Skeletal muscle satellite cell (primary cell): ENCODE data around the gene LTBP2.
A peak's percentile ranks its signal among the peaks of the same experiment; 100 is the strongest.

Experiments used
- H3K27me3 ChIP-seq: 2 replicates; pipeline ENCODE4 v1.7.0; 2013; ENCODE audit warnings: low read length; ENCODE audit not compliant: control insufficient read depth, insufficient read depth
- H3K36me3 ChIP-seq: 2 replicates; pipeline ENCODE4 v1.7.0; 2013; ENCODE audit warnings: mild to moderate bottlenecking, control low read depth, low read length; ENCODE audit not compliant: insufficient read depth
- H3K4me1 ChIP-seq: 2 replicates; pipeline ENCODE4 v1.7.0; 2013; ENCODE audit warnings: low read length; ENCODE audit not compliant: control insufficient read depth, insufficient read depth
- H3K4me2 ChIP-seq: 2 replicates; pipeline ENCODE4 v1.7.0; 2013; ENCODE audit warnings: mild to moderate bottlenecking, low read length
- H3K4me3 ChIP-seq: 2 replicates; pipeline ENCODE4 v1.7.0; 2013; ENCODE audit warnings: low read length
- H3K9ac ChIP-seq: 2 replicates; pipeline ENCODE4 v1.7.0; 2013; ENCODE audit warnings: mild to moderate bottlenecking, low read depth, low read length, moderate library complexity
- H3K9me3 ChIP-seq: replicated peaks from 2 replicates; pipeline ENCODE4 v1.7.0; 2013; ENCODE audit warnings: mild to moderate bottlenecking, control low read depth, low read length

LTBP2 gene

GRCh38 chr14:74478996-74479635 is 132.9 kb downstream of the LTBP2 start:
- Histone ChIP-seq H3K4me3 (no peak overlapping the region), H3K9ac (no peak overlapping the region), H3K9me3 (no peaks in the 10 kb centered on the region), H3K36me3 (peaks cover 37% of the 10 kb centered on the region), H3K27me3 (no peaks in the 10 kb centered on the region), H3K4me1 (peaks cover 14% of the 10 kb centered on the region), H3K4me2 (no peak overlapping the region)

GRCh38 chr14:74476607-74477006 is 135.4 kb downstream of the LTBP2 start:
- H3K4me3 ChIP-seq: no peak overlapping the region
- no peak overlapping the region for H3K9ac ChIP-seq
- no peak overlapping the region for H3K4me2 ChIP-seq
- peaks cover 14% of the 10 kb centered on the region for H3K4me1 ChIP-seq
- peaks cover 30% of the 10 kb centered on the region for H3K36me3 ChIP-seq
- no peaks in the 10 kb centered on the region for H3K9me3 ChIP-seq
- H3K27me3 ChIP-seq: no peaks in the 10 kb centered on the region

- Histone ChIP-seq H3K36me3 (peaks cover 25% of the 10 kb centered on the region), H3K9ac (peak overlapping the region; percentile 23), H3K27me3 (no peaks in the 10 kb centered on the region), H3K9me3 (no peaks in the 10 kb centered on the region), H3K4me1 (peaks cover 14% of the 10 kb centered on the region), H3K4me2 (no peak overlapping the region), H3K4me3 (no peak overlapping the region)
These were observed 135.9 kb downstream of the LTBP2 start for GRCh38 chr14:74476107-74476506.

GRCh38 chr14:74475678-74476077 is 136.4 kb downstream of the LTBP2 start:
- H3K36me3 ChIP-seq: peaks cover 20% of the 10 kb centered on the region
- H3K9ac ChIP-seq: peak overlapping the region; percentile 27
- H3K4me1 ChIP-seq: peaks cover 14% of the 10 kb centered on the region
- no peaks in the 10 kb centered on the region for H3K9me3 ChIP-seq
- no peak overlapping the region for H3K4me3 ChIP-seq
- H3K4me2 ChIP-seq: no peak overlapping the region
- no peaks in the 10 kb centered on the region for H3K27me3 ChIP-seq

- H3K9ac ChIP-seq: no peak overlapping the region
- H3K4me3 ChIP-seq: no peak overlapping the region
- H3K36me3 ChIP-seq: peaks cover 9% of the 10 kb centered on the region
- H3K27me3 ChIP-seq: no peaks in the 10 kb centered on the region
- peaks cover 14% of the 10 kb centered on the region for H3K4me1 ChIP-seq
- H3K9me3 ChIP-seq: no peaks in the 10 kb centered on the region
- H3K4me2 ChIP-seq: no peak overlapping the region
These were observed 137.7 kb downstream of the LTBP2 start for GRCh38 chr14:74474376-74474775.

- Histone ChIP-seq H3K9me3 (no peaks in the 10 kb centered on the region), H3K36me3 (peaks cover 8% of the 10 kb centered on the region)
These were observed 139.4 kb downstream of the LTBP2 start for GRCh38 chr14:74472601-74473000.

GRCh38 chr14:74469548-74470518 is 142.2 kb downstream of the LTBP2 start:
- no peaks in the 10 kb centered on the region for H3K9me3 ChIP-seq
- H3K4me1 ChIP-seq: no peaks in the 10 kb centered on the region
- no peak overlapping the region for H3K4me3 ChIP-seq
- H3K27me3 ChIP-seq: peaks cover 14% of the 10 kb centered on the region
- peaks cover 8% of the 10 kb centered on the region for H3K36me3 ChIP-seq
- no peak overlapping the region for H3K9ac ChIP-seq
- no peak overlapping the region for H3K4me2 ChIP-seq

More at GRCh38 chr14:74472601-74473000, 139.4 kb downstream of the LTBP2 start:
- no peaks in the 10 kb centered on the region for H3K27me3 ChIP-seq
- H3K4me3 ChIP-seq: no peak overlapping the region
- no peak overlapping the region for H3K9ac ChIP-seq
- H3K4me2 ChIP-seq: no peak overlapping the region
- peaks cover 14% of the 10 kb centered on the region for H3K4me1 ChIP-seq

GRCh38 chr14:74468513-74468912 is 143.5 kb downstream of the LTBP2 start:
- no peaks in the 10 kb centered on the region for H3K4me1 ChIP-seq
- H3K9ac ChIP-seq: no peak overlapping the region
- H3K36me3 ChIP-seq: peaks cover under 1% of the 10 kb centered on the region
- H3K4me2 ChIP-seq: no peak overlapping the region
- H3K27me3 ChIP-seq: peaks cover 25% of the 10 kb centered on the region
- H3K4me3 ChIP-seq: no peak overlapping the region
- H3K9me3 ChIP-seq: no peaks in the 10 kb centered on the region

GRCh38 chr14:74465335-74465734 is 146.7 kb downstream of the LTBP2 start:
- Histone ChIP-seq H3K4me3 (no peak overlapping the region), H3K27me3 (peaks cover 44% of the 10 kb centered on the region), H3K9me3 (no peaks in the 10 kb centered on the region), H3K9ac (no peak overlapping the region), H3K4me2 (no peak overlapping the region), H3K36me3 (no peaks in the 10 kb centered on the region), H3K4me1 (no peaks in the 10 kb centered on the region)

- peaks cover 44% of the 10 kb centered on the region for H3K27me3 ChIP-seq
- H3K9ac ChIP-seq: no peak overlapping the region
- no peaks in the 10 kb centered on the region for H3K36me3 ChIP-seq
- H3K4me2 ChIP-seq: no peak overlapping the region
- H3K4me3 ChIP-seq: no peak overlapping the region
- peaks cover 3% of the 10 kb centered on the region for H3K4me1 ChIP-seq
- no peaks in the 10 kb centered on the region for H3K9me3 ChIP-seq
These were observed 147.3 kb downstream of the LTBP2 start for GRCh38 chr14:74464785-74465184.

GRCh38 chr14:74463697-74464096 is 148.3 kb downstream of the LTBP2 start:
- no peaks in the 10 kb centered on the region for H3K36me3 ChIP-seq
- no peak overlapping the region for H3K4me2 ChIP-seq
- no peak overlapping the region for H3K4me3 ChIP-seq
- peaks cover 48% of the 10 kb centered on the region for H3K27me3 ChIP-seq
- H3K9ac ChIP-seq: no peak overlapping the region
- peaks cover 5% of the 10 kb centered on the region for H3K4me1 ChIP-seq
- H3K9me3 ChIP-seq: no peaks in the 10 kb centered on the region
